ENCODE data around the gene EML6.
A peak's percentile ranks its signal among the peaks of the same experiment; 100 is the strongest.

The EML6 gene

DNA sequence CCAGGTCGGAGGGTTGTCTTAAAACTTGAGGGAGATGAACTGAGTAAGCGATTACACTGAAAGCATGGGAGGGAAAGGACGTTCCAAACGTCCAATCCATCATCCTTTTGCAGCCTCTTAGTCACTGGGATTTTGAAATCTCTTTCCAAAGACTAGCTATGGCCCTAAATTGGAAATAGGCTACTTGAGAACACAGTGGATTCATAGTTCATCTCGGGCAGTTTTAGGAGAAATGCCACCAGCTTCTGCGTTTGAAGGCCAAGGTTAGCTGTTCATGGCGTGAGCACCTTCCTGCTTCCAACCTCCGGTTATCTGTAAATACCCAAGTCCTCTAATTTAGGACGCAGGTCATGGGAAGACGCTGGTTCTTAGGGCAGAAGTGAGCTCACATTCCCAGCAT lies 821 bp upstream of the EML6 start:
- Mint-ChIP-seq H3K27ac (no peak overlapping the region), H3K36me3 (ENCODE audit: low read depth) (no peaks in the 10 kb centered on the region), H3K4me3 (peak overlapping the region; percentile 91), H3K9me3 (peaks cover 9% of the 10 kb centered on the region), H3K27me3 (ENCODE audit: low read depth, poor library complexity) (peaks cover 91% of the 10 kb centered on the region), H3K4me1 (peaks cover 17% of the 10 kb centered on the region)
- TF ChIP-seq, protein P1, sequence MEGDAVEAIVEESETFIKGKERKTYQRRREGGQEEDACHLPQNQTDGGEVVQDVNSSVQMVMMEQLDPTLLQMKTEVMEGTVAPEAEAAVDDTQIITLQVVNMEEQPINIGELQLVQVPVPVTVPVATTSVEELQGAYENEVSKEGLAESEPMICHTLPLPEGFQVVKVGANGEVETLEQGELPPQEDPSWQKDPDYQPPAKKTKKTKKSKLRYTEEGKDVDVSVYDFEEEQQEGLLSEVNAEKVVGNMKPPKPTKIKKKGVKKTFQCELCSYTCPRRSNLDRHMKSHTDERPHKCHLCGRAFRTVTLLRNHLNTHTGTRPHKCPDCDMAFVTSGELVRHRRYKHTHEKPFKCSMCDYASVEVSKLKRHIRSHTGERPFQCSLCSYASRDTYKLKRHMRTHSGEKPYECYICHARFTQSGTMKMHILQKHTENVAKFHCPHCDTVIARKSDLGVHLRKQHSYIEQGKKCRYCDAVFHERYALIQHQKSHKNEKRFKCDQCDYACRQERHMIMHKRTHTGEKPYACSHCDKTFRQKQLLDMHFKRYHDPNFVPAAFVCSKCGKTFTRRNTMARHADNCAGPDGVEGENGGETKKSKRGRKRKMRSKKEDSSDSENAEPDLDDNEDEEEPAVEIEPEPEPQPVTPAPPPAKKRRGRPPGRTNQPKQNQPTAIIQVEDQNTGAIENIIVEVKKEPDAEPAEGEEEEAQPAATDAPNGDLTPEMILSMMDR (IDR thresholded peaks at IDR 0.05) = no peak
- DNase-seq = no peak

DNA sequence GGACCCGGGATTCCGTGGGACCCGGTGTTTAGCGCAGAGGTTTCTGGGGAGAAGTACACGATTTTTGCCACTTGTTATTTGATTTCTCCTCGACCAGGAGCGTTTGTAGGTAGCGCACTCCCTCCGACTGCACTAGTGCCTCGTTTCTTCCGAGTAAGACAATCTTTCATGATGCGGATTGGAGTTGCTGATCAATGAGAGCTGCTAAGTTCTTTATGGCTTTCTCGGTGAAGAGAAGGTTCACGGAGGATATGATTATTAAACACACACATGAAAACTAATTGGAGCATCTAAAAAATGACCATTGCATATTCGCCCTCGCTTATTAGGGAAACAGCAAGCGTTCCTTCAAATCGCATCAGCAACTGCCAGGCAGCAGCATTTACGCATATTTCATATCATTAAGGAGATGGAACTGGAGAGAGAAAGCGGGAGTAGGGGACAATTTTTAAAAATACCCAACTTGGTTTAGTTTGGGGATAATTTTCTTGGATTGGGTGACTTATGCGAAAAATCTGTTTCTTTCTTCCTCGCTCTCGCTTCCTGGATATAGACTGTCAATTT lies 616 bp downstream of the EML6 start:
- H3K9me3 Mint-ChIP-seq = peaks cover 2% of the 10 kb centered on the region
- TF ChIP-seq, protein P1 (IDR thresholded peaks at IDR 0.05) = no peak
- no peak for DNase-seq
- no peak overlapping the region for H3K27ac Mint-ChIP-seq
- H3K4me1 Mint-ChIP-seq = peaks cover 17% of the 10 kb centered on the region
- H3K4me3 Mint-ChIP-seq = peak overlapping the region; percentile 91
- H3K36me3 Mint-ChIP-seq (ENCODE audit: low read depth) = no peaks in the 10 kb centered on the region
- H3K27me3 Mint-ChIP-seq (ENCODE audit: low read depth, poor library complexity) = peaks cover 91% of the 10 kb centered on the region

GRCh38 chr2:54724560-54725342 lies 1.3 kb downstream of the EML6 start:
- Mint-ChIP-seq H3K4me3 (peak overlapping the region; percentile 91), H3K27ac (no peak overlapping the region), H3K36me3 (ENCODE audit: low read depth) (no peaks in the 10 kb centered on the region), H3K9me3 (no peaks in the 10 kb centered on the region), H3K4me1 (peaks cover 17% of the 10 kb centered on the region), H3K27me3 (ENCODE audit: low read depth, poor library complexity) (peaks cover 87% of the 10 kb centered on the region)
- DNase-seq = peak; percentile 75
- TF ChIP-seq, protein P1 (IDR thresholded peaks at IDR 0.05) = no peak

DNA sequence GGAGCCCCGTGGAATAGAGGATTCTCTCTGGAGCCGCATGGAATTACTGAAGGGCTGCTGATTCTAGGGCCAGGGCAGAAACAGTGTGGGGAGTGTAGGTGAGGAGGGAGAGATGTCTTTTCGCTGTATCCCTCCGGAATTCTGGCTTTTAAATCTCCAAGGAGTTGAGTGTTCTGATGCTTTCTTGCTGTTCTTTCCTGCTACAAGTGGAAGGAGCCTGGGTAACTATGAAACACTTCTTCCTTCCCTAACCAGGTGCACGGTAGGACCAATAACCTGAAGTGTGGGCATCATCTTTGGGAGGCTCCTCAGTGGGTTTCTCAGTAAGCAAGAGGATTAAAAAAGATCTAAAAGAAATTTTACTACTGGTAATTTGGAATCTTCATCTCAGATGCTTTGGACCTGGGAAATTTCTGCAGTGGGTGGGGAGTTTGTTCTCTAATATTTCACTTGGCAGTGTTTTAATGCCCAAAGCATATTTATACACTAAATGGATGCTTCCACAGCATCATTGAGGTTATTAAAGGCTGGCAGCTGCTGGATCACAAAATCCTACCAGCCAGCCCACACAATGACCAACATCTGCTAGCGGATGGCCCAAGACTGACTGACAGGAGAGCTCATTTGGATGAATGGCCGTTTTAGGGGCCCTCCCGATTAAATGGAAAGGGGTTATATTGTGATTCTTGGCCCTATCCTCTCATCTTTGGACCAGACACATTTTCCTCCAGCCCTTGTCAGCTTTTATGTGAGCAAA lies 2.1 kb downstream of the EML6 start:
- peaks cover 80% of the 10 kb centered on the region for H3K27me3 Mint-ChIP-seq (ENCODE audit: low read depth, poor library complexity)
- DNase-seq = no peak
- TF ChIP-seq, protein P1 (IDR thresholded peaks at IDR 0.05) = no peak
- H3K36me3 Mint-ChIP-seq (ENCODE audit: low read depth) = no peaks in the 10 kb centered on the region
- H3K4me3 Mint-ChIP-seq = peak overlapping the region; percentile 89
- peaks cover 17% of the 10 kb centered on the region for H3K4me1 Mint-ChIP-seq
- H3K27ac Mint-ChIP-seq = no peak overlapping the region
- H3K9me3 Mint-ChIP-seq = no peaks in the 10 kb centered on the region

GRCh38 chr2:54726431-54726830 lies 3.0 kb downstream of the EML6 start:
- H3K36me3 Mint-ChIP-seq (ENCODE audit: low read depth) = no peaks in the 10 kb centered on the region
- no peak overlapping the region for H3K27ac Mint-ChIP-seq
- H3K4me3 Mint-ChIP-seq = no peak overlapping the region
- H3K27me3 Mint-ChIP-seq (ENCODE audit: low read depth, poor library complexity) = peaks cover 75% of the 10 kb centered on the region
- DNase-seq = no peak
- H3K9me3 Mint-ChIP-seq = peaks cover 6% of the 10 kb centered on the region
- TF ChIP-seq, protein P1 (IDR thresholded peaks at IDR 0.05) = no peak
- H3K4me1 Mint-ChIP-seq = peaks cover 17% of the 10 kb centered on the region

Data from nephron progenitor cell (in vitro differentiated cells).